ENCODE measurements around the gene MTG2. TPM values are rescaled to one million over a fixed set of nuclear protein-coding genes. Genes with fewer than 3 reads are reported as not detected.

Gene MTG2
- total RNA-seq, 1 donor from 2014 or later: 24.0 TPM

DNA sequence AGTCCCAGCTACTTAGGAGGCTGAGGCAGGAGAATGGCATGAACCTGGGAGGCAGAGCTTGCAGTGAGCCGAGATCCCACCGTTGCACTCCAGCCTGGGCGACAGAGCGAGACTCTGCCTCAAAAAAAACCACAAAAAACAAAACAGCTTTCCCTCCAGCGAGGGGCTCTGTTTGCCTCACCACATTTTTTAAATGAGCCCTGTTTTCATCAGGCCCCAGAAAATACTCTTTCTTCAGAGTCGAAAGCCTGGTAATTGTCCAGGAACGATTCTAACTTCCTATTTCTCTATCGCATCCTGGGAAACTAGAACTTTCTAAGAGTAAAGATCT, 12.2 kb downstream of the MTG2 start:
- no peak for FAIRE-seq
- TF ChIP-seq, protein P1, sequence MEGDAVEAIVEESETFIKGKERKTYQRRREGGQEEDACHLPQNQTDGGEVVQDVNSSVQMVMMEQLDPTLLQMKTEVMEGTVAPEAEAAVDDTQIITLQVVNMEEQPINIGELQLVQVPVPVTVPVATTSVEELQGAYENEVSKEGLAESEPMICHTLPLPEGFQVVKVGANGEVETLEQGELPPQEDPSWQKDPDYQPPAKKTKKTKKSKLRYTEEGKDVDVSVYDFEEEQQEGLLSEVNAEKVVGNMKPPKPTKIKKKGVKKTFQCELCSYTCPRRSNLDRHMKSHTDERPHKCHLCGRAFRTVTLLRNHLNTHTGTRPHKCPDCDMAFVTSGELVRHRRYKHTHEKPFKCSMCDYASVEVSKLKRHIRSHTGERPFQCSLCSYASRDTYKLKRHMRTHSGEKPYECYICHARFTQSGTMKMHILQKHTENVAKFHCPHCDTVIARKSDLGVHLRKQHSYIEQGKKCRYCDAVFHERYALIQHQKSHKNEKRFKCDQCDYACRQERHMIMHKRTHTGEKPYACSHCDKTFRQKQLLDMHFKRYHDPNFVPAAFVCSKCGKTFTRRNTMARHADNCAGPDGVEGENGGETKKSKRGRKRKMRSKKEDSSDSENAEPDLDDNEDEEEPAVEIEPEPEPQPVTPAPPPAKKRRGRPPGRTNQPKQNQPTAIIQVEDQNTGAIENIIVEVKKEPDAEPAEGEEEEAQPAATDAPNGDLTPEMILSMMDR (IDR thresholded peaks at IDR 0.05; ENCODE audit: insufficient read depth, low read length, severe bottlenecking): no peak
- H3K4me3 ChIP-seq (ENCODE audit: low read depth, low read length): no peak overlapping the region
- peaks cover 20% of the 10 kb centered on the region for H3K36me3 ChIP-seq (ENCODE audit: control insufficient read depth, insufficient read depth, low read length)
- DNase-seq (ENCODE audit: low read depth): no peak
- H3K27me3 ChIP-seq (ENCODE audit: control insufficient read depth, insufficient read depth, low read length): no peaks in the 10 kb centered on the region

DNA sequence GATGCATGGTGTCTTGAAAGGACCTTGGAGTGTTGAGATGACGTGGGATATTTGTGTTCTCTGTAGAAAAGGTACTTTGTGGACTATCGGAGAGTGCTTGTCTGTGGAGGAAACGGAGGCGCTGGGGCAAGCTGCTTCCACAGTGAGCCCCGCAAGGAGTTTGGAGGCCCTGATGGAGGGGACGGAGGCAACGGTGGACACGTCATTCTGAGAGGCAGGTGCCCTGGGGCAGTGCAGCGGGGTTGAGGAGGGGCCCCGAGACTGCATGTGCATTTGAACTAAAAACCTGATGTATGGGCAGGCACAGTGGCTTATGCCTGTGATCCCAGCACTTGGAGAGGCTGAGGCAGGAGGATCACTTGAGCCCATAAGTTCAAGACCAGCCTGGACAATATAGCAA, 12.9 kb downstream of the MTG2 start:
- TF ChIP-seq, protein P1 (IDR thresholded peaks at IDR 0.05; ENCODE audit: insufficient read depth, low read length, severe bottlenecking): no peak
- Histone ChIP-seq H3K36me3 (ENCODE audit: control insufficient read depth, insufficient read depth, low read length) (peaks cover 24% of the 10 kb centered on the region), H3K27me3 (ENCODE audit: control insufficient read depth, insufficient read depth, low read length) (no peaks in the 10 kb centered on the region), H3K4me3 (ENCODE audit: low read depth, low read length) (no peak overlapping the region)
- FAIRE-seq: no peak
- DNase-seq (ENCODE audit: low read depth): no peak

DNA sequence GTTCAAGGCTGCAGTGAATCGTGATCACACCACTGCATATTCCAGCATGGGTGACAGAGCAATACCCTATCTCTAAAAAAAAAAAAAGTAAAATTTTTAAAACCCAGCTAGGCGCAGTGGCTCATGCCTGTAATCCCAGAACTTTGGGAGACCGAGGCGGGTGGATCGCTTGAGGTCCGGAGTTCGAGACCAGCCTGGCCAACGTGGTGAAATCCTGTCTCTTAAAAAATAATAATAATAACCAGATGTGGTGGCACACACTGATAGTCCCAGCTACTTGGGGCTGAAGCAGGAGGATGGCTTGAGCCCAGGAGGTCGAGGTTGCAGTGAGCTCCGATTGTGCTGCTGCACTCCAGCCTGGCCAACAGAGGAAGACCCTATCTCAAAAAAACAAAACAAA, 13.5 kb downstream of the MTG2 start:
- Histone ChIP-seq H3K36me3 (ENCODE audit: control insufficient read depth, insufficient read depth, low read length) (peaks cover 26% of the 10 kb centered on the region), H3K27me3 (ENCODE audit: control insufficient read depth, insufficient read depth, low read length) (no peaks in the 10 kb centered on the region), H3K4me3 (ENCODE audit: low read depth, low read length) (no peak overlapping the region)
- FAIRE-seq (no peak), DNase-seq (ENCODE audit: low read depth) (no peak)
- TF ChIP-seq, protein P1 (IDR thresholded peaks at IDR 0.05; ENCODE audit: insufficient read depth, low read length, severe bottlenecking): no peak

DNA sequence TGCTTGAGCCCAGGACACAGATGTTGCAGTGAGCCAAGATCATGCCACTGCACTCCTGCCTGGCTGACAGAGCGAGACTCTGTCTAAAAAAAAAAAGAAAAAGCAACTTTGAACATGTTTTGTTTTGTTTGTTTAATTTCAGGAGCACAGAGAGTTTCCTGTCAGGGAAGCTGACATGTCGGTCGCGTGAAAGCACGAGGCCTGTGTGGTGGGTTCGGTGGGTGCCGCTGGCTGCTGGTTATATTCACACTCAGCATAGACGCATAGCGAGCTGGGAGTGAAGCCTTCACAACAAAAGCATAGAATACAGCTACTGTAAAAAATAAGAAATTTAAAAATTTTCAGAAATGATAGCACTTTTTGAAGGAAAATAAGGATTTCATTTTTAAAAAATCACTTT, 14.5 kb downstream of the MTG2 start:
- TF ChIP-seq, protein P1 (IDR thresholded peaks at IDR 0.05; ENCODE audit: insufficient read depth, low read length, severe bottlenecking): no peak
- FAIRE-seq: no peak

DNA sequence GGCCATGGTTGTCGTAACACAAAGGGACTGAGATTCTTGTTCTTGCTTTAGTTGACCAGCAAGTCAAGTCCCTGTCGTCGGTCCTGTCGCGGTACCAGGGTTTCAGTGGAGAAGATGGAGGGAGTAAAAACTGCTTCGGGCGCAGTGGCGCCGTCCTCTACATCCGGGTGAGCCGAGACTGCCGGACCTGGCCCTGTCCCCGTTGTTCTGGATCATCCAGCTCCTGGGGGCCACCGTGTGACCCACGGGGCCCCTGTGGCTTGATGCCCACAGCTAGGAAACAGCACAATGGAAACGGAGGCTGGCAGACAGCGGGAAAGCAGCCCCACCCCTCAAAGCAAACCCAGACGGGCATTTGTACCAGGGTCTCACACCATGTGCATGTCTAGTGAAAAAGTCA, 15.0 kb downstream of the MTG2 start:
- no peak for FAIRE-seq
- DNase-seq (ENCODE audit: low read depth): no peak
- Histone ChIP-seq H3K4me3 (ENCODE audit: low read depth, low read length) (no peak overlapping the region), H3K36me3 (ENCODE audit: control insufficient read depth, insufficient read depth, low read length) (peaks cover 34% of the 10 kb centered on the region), H3K27me3 (ENCODE audit: control insufficient read depth, insufficient read depth, low read length) (no peaks in the 10 kb centered on the region)
- TF ChIP-seq, protein P1 (IDR thresholded peaks at IDR 0.05; ENCODE audit: insufficient read depth, low read length, severe bottlenecking): no peak

More for the DNA sequence above, 14.5 kb downstream of the MTG2 start:
- no peak for DNase-seq (ENCODE audit: low read depth)
- Histone ChIP-seq H3K36me3 (ENCODE audit: control insufficient read depth, insufficient read depth, low read length) (peaks cover 34% of the 10 kb centered on the region), H3K4me3 (ENCODE audit: low read depth, low read length) (no peak overlapping the region), H3K27me3 (ENCODE audit: control insufficient read depth, insufficient read depth, low read length) (no peaks in the 10 kb centered on the region)

DNA sequence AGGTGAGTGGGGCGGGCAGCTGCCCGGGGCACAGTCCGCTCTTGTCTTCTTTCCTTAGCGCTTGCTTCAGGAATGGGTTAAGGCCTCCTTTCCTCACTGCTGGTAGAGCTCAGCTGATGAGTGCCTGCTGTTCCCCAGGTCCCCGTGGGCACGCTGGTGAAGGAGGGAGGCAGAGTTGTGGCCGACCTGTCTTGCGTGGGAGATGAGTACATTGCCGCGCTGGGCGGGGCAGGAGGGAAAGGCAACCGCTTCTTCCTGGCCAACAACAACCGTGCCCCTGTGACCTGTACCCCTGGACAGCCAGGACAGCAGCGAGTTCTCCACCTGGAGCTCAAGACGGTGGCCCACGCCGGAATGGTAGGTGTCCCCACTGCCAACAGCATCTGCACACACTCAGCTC, 15.7 kb downstream of the MTG2 start:
- TF ChIP-seq, protein P1 (IDR thresholded peaks at IDR 0.05; ENCODE audit: insufficient read depth, low read length, severe bottlenecking): no peak
- no peaks in the 10 kb centered on the region for H3K27me3 ChIP-seq (ENCODE audit: control insufficient read depth, insufficient read depth, low read length)
- no peak for FAIRE-seq
- H3K4me3 ChIP-seq (ENCODE audit: low read depth, low read length): no peak overlapping the region
- no peak for DNase-seq (ENCODE audit: low read depth)
- H3K36me3 ChIP-seq (ENCODE audit: control insufficient read depth, insufficient read depth, low read length): peaks cover 34% of the 10 kb centered on the region

Measured in bronchial epithelial cell (primary cell).